Naive B cell (primary cell): ENCODE results near the gene HNRNPU. TPM values are rescaled to one million over a fixed set of nuclear protein-coding genes. Genes with fewer than 3 reads are reported as not detected.
A peak's percentile ranks its signal among the peaks of the same experiment; 100 is the strongest.

Experiments
- ATAC-seq, 2 donors: fragments of 150-1000 bp; cut with Tn5 transposase; 2 replicates each; pipeline ENCODE4 v1.10.0; 2021; ENCODE audit warnings: low read depth in 2 of 2, mild to moderate bottlenecking in 2 of 2, moderate library complexity in 2 of 2
- DNase-seq: peaks from one replicate; pipeline ENCODE4 v3.0.0; 2022
- H3K27ac Mint-ChIP-seq, 6 donors: one replicate each; pipeline ENCODE4 v1.8.0; 2020 to 2022; ENCODE audit warnings: mild to moderate bottlenecking in 6 of 6, mixed read lengths in 6 of 6, moderate library complexity in 5 of 6, inconsistent platforms in 2 of 6
- H3K27me3 Mint-ChIP-seq, 3 donors: one replicate each; pipeline ENCODE4 v1.8.0; 2021 to 2022; ENCODE audit warnings: mixed read lengths in 3 of 3, mild to moderate bottlenecking in 1 of 3
- H3K36me3 Mint-ChIP-seq, 2 donors: one replicate each; pipeline ENCODE4 v1.8.0; 2020 to 2022; ENCODE audit warnings: mixed read lengths in 2 of 2, inconsistent platforms in 1 of 2, mild to moderate bottlenecking in 1 of 2
- H3K4me1 Mint-ChIP-seq, 3 donors: one replicate each; pipeline ENCODE4 v1.8.0; 2020 to 2022; ENCODE audit warnings: mixed read lengths in 3 of 3, inconsistent platforms in 1 of 3, mild to moderate bottlenecking in 1 of 3, moderate library complexity in 1 of 3
- H3K4me3 Mint-ChIP-seq, 8 donors: one replicate each; pipeline ENCODE4 v1.8.0; 2020 to 2022; ENCODE audit warnings: mild to moderate bottlenecking in 8 of 8, mixed read lengths in 8 of 8, moderate library complexity in 8 of 8, inconsistent platforms in 2 of 8
- H3K9me3 Mint-ChIP-seq, 7 donors: one replicate each; pipeline ENCODE4 v1.8.0; 2020 to 2022; ENCODE audit warnings: mixed read lengths in 7 of 7, mild to moderate bottlenecking in 5 of 7, inconsistent platforms in 2 of 7, moderate library complexity in 1 of 7
- polyA plus RNA-seq, 6 donors: library from polyadenylated mRNA; unstranded; fragments of 300-500 nt; fragmentation: Illumina TruSeq; gene quantifications; one replicate each; pipeline ENCODE4 v1.2.3, GENCODE V29; 2021; ENCODE audit warnings: low read depth in 6 of 6

Gene HNRNPU
- polyA plus RNA-seq, 6 donors from 2014 or later: 131 to 412 (median 247) TPM

DNA sequence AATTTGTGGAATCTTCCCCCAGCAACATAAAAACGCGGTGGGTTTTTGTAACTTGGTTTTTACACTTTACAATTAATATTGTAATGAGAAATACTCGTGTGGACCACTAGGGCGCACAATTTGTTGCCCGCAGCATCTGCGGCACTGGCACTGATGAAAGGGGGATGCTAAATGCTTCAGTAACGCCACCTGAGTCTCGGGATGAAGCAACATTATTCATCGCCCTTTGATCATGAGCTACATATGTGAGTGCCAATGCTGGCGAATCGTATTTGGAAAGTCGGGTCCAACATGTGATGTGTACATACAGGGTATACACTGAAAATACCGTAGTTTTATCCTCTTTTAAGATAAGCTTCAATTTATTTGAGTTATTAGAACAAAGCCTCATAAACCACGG lies 63.1 kb downstream of the HNRNPU start:
- no peaks in the 10 kb centered on the region for H3K36me3 Mint-ChIP-seq
- peak overlapping the region in 2 of 8 donors; percentile 7 to 69 for H3K4me3 Mint-ChIP-seq
- peaks cover 0 to 7% (median 5%) of the 10 kb centered on the region in 3 donors for H3K4me1 Mint-ChIP-seq
- peaks cover 0 to 2% (median 0%) of the 10 kb centered on the region in 7 donors for H3K9me3 Mint-ChIP-seq
- peak overlapping the region in 2 of 6 donors; percentile 18 to 69 for H3K27ac Mint-ChIP-seq
- DNase-seq: peak; percentile 44
- H3K27me3 Mint-ChIP-seq: peaks cover 0 to 13% (median 7%) of the 10 kb centered on the region in 3 donors
- peak; percentile 89 to 91 for ATAC-seq

DNA sequence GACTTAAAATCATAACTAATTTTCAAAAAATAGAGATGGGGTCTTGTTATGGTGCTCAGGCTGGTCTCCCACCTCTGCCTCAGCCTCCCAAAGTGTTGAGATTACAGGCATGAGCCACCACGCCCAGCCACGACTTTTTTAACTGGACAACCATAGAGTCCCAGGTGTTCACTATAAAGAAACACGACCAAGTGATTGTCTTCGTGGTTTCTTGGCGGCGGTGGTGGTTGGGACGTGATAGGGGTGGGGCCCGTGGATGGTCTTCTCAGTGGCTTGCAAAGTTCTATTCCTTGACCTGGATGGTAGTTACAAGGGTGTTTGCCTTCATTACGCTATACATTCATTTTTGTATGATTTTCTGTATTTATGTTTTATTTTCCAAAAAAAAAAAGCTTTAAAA lies 63.5 kb downstream of the HNRNPU start:
- H3K27me3 Mint-ChIP-seq: peaks cover 0 to 13% (median 7%) of the 10 kb centered on the region in 3 donors
- peaks cover 0 to 2% (median 0%) of the 10 kb centered on the region in 7 donors for H3K9me3 Mint-ChIP-seq
- H3K4me3 Mint-ChIP-seq: no peak overlapping the region
- peaks cover 0 to 7% (median 5%) of the 10 kb centered on the region in 3 donors for H3K4me1 Mint-ChIP-seq
- peak overlapping the region in 1 of 6 donors; percentile 18 for H3K27ac Mint-ChIP-seq
- ATAC-seq (no peak), DNase-seq (no peak)
- H3K36me3 Mint-ChIP-seq: no peaks in the 10 kb centered on the region

Other genes with a start within 250 kb of the HNRNPU start
- 10 to 100 TPM; 17.2 to 23.8 (median 19.0) TPM for gene DESI2, start 211.4 kb downstream of the HNRNPU start, polyA plus RNA-seq
- gene COX20, start 28.9 kb downstream of the HNRNPU start, polyA plus RNA-seq: 10 to 100 TPM; 33.5 to 70.9 (median 49.7) TPM